Activated CD8-positive, alpha-beta T cell treated with anti-CD3 and anti-CD28 coated beads for 36 hours (primary cell): ENCODE results near the gene CACHD1. TPM values are rescaled to one million over a fixed set of nuclear protein-coding genes. Genes with fewer than 3 reads are reported as not detected.
"Not testable (repeated sequence)": the region's sequence is repeated elsewhere in the genome, so short reads cannot be mapped to it uniquely, and the experiment has no call there.

ENCODE experiments used
- ATAC-seq: fragments of 200-7000 bp; cut with Tn5 transposase; one replicate; pipeline ENCODE4 v1.10.0; 2021; ENCODE audit warnings: mild to moderate bottlenecking, moderate library complexity
- CTCF ChIA-PET: fragments of 350-600 bp; sonication (Branson Sonifier 250); formaldehyde crosslinking; loops from one replicate; lab custom pipeline; 2021; ENCODE audit warnings: antibody characterized with exemption; lab: Charles Lee
- POLR2A ChIA-PET: fragments of 350-600 bp; sonication (Branson Sonifier 250); formaldehyde crosslinking; loops from one replicate; lab custom pipeline; 2021; ENCODE audit warnings: antibody characterized with exemption; lab: Charles Lee
- DNase-seq: peaks from one replicate; pipeline ENCODE4 v3.0.0-alpha.2; 2020
- H3K27ac Mint-ChIP-seq: one replicate; pipeline ENCODE4 v1.8.0; 2021; ENCODE audit warnings: mild to moderate bottlenecking, mixed read lengths
- H3K27me3 Mint-ChIP-seq: one replicate; pipeline ENCODE4 v1.8.0; 2021; ENCODE audit warnings: mixed read lengths
- H3K36me3 Mint-ChIP-seq: one replicate; pipeline ENCODE4 v1.8.0; 2021; ENCODE audit warnings: low read depth, mixed read lengths
- H3K4me1 Mint-ChIP-seq: one replicate; pipeline ENCODE4 v1.8.0; 2021; ENCODE audit warnings: low read depth, mixed read lengths
- H3K4me3 Mint-ChIP-seq: one replicate; pipeline ENCODE4 v1.8.0; 2021; ENCODE audit warnings: mild to moderate bottlenecking, moderate library complexity, mixed read lengths
- H3K9me3 Mint-ChIP-seq: one replicate; pipeline ENCODE4 v1.8.0; 2021; ENCODE audit warnings: mixed read lengths
- intact Hi-C: fragments of 100-400 bp; cut with micrococcal nuclease; formaldehyde crosslinking; loops from one replicate; pipeline ENCODE4 v1.10.0; 2022
- total RNA-seq, 2 experiments: library from RNA; stranded (reverse); gene quantifications; one replicate each; pipeline ENCODE4 v1.2.3, GENCODE V29; 2021
- TF ChIP-seq, protein P1 (sequence below): fragments of 200-600 bp; IDR thresholded peaks from one replicate; pipeline ENCODE4 v1.8.0; 2022; ENCODE audit warnings: antibody characterized with exemption, mild to moderate bottlenecking

Gene CACHD1
- total RNA-seq, 2 experiments from 2014 or later, result 2.2 to 2.5 TPM

DNA sequence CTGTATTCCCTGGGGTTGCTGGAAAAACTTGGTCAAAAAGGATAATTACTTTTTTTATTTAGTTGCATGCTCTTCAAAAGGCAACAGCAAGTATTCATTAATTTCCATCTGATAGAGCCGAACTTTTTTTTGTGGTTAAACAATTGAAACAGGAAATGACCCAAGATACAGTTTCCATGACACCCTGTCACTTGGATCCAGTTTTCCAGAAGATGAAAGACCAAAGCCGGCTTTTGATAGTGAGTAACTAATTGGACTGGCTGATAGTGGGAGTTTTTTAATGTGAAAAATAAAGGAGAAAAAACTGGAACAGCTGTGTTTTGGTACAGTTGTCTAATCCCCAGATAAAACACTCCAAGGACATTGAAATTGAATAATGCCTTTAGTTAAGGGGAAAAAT, 33.0 kb downstream of the CACHD1 start:
- H3K27me3 Mint-ChIP-seq, result peaks cover 7% of the 10 kb centered on the region
- H3K9me3 Mint-ChIP-seq, result no peaks in the 10 kb centered on the region
- no peak for DNase-seq
- POLR2A ChIA-PET, result no interaction called here
- H3K27ac Mint-ChIP-seq, result no peak overlapping the region
- intact Hi-C loops, result no loop called here
- H3K4me1 Mint-ChIP-seq, result peaks cover 21% of the 10 kb centered on the region
- CTCF ChIA-PET, result interaction anchor here (1.0 to 2.1 kb wide), 3 partner anchors 10 to 173 kb away, joined by 3 to 7 read pairs (median 3); no protein-coding TSS in a partner anchor
- no peak for ATAC-seq
- TF ChIP-seq, protein P1, sequence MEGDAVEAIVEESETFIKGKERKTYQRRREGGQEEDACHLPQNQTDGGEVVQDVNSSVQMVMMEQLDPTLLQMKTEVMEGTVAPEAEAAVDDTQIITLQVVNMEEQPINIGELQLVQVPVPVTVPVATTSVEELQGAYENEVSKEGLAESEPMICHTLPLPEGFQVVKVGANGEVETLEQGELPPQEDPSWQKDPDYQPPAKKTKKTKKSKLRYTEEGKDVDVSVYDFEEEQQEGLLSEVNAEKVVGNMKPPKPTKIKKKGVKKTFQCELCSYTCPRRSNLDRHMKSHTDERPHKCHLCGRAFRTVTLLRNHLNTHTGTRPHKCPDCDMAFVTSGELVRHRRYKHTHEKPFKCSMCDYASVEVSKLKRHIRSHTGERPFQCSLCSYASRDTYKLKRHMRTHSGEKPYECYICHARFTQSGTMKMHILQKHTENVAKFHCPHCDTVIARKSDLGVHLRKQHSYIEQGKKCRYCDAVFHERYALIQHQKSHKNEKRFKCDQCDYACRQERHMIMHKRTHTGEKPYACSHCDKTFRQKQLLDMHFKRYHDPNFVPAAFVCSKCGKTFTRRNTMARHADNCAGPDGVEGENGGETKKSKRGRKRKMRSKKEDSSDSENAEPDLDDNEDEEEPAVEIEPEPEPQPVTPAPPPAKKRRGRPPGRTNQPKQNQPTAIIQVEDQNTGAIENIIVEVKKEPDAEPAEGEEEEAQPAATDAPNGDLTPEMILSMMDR, result no peak
- H3K4me3 Mint-ChIP-seq, result no peak overlapping the region
- H3K36me3 Mint-ChIP-seq, result no peaks in the 10 kb centered on the region

DNA sequence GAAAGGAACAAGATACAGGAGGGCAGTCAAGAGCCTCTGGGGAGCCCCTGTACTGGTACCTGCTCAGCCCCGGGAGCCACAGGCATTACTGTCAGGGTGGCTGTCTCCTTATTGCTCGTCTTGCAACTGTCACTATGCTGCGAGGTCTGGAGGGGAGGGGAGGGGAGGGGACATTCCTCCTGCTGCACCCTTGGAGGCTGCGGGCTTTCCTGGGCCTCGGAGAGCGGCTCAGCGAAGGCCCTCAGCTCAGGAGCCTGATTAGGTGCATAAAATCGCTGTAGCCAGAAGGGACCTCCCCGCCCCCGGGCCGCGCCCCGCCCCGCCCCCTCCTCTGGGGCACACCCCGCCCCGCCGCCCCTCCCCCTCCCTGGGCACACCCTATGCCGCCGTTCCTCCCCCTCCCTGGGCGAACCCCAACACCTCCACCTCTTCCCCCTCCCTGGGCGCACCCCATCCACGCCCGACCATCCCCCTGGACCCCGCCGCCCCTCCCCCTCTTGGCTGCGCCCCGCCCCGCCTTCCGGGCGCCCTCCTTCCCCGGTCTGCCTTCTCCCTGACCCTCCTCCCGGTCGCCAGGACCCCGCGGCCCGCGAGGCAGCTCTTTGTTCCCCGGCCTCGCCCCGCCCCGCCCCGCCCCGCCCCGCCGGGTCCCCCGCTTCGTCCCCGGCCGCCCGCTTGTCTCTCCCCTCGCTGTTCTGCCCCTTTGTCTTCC, 35.5 kb downstream of the CACHD1 start:
- ChIA-PET CTCF (no interaction called here), POLR2A (no interaction called here)
- ATAC-seq (peak; percentile 77), DNase-seq (peak; percentile 75)
- no peaks in the 10 kb centered on the region for H3K36me3 Mint-ChIP-seq
- H3K4me1 Mint-ChIP-seq, result peaks cover 22% of the 10 kb centered on the region
- TF ChIP-seq, protein P1, result no peak
- peak overlapping the region; percentile 81 for H3K4me3 Mint-ChIP-seq
- intact Hi-C loops, result no loop called here
- peaks cover 7% of the 10 kb centered on the region for H3K27me3 Mint-ChIP-seq
- H3K9me3 Mint-ChIP-seq, result no peaks in the 10 kb centered on the region
- H3K27ac Mint-ChIP-seq, result peak overlapping the region; percentile 84

DNA sequence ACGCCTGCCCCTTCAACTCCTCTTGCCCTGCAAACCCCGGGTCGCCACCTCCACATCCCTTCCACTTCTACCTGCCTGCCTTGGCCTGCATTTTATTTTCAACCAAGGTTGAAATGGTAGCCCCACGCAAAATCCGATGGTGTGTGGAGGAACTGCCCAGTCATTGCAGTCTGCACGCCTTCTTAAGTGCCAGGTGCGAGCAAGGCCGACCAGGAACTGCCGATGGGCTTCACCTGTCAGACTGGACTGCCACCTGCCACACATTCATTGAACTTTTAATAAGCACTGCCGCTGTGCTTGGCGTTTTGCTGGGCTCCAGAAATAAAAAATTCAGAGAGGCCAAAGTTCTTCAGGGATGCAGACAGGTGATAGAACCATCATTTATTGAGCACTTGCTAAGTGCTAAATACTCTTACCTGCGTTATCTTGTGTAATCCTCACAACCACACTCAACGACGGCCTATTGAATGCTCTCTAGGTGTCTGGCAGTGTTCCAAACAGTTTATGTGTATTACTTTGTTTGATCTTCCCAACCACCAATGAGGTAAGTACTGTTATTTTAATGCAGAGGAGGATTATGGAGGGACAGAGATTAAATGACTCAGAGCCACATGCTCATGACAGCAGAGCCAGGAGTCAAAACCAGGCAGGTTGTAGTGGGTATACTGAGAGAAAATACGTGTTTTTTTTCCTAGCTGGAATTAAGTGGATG, 36.2 kb downstream of the CACHD1 start:
- intact Hi-C loops, result no loop called here
- Mint-ChIP-seq H3K27me3 (peaks cover 7% of the 10 kb centered on the region), H3K36me3 (no peaks in the 10 kb centered on the region), H3K4me1 (peaks cover 28% of the 10 kb centered on the region), H3K9me3 (no peaks in the 10 kb centered on the region), H3K27ac (peak overlapping the region; percentile 84), H3K4me3 (peak overlapping the region; percentile 81)
- CTCF ChIA-PET, result no interaction called here
- ATAC-seq, result peak; percentile 73
- DNase-seq, result peak; percentile 45
- POLR2A ChIA-PET, result interaction anchor here (0.9 kb wide), 1 partner anchor 35 kb away, joined by 3 read pairs; no protein-coding TSS in a partner anchor
- TF ChIP-seq, protein P1, result no peak

DNA sequence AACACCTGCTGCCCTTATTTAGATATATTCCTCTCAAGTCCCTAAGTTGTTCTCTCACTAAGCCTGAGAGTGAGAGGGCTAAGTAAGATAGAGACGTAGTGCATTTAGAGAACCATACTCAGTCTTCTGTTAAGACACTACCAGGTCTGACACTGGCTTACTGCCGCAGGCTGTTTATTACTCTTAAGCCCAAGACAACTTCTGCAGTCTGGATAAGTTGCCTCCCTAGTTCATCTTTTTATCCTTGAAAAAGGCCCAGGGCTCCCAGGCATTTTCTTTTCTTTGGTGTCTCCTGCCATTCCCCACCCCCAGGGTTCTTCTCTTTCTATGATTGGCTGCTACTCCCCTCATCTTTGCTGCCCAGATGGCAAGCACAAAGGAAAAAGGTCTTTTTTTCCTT, 38.7 kb downstream of the CACHD1 start:
- ATAC-seq (no peak), DNase-seq (no peak)
- CTCF ChIA-PET, result no interaction called here
- Mint-ChIP-seq H3K4me3 (no peak overlapping the region), H3K27me3 (peaks cover 7% of the 10 kb centered on the region), H3K9me3 (no peaks in the 10 kb centered on the region), H3K27ac (no peak overlapping the region), H3K4me1 (peaks cover 31% of the 10 kb centered on the region), H3K36me3 (no peaks in the 10 kb centered on the region)
- POLR2A ChIA-PET, result no interaction called here
- TF ChIP-seq, protein P1, result no peak
- intact Hi-C loops, result no loop called here

DNA sequence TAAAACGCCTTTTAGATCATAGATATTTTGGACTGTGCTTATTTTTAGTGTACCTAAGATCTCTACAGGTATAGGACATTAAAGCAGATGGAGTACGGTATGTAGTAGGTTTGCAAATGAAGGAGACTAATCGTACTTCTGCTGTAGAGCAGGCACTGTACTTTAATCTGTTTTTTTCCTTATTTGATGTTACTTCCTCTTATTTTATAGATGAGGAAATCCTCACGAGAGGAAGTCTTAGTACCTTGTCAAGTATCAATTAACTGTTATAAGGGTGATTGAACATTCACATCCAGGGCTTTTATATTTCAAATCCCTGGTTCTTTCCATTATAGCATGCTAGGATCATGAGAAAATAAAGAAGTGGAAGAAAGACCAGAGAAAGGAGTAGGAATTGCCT, 41.1 kb downstream of the CACHD1 start:
- TF ChIP-seq, protein P1, result no peak
- Mint-ChIP-seq H3K9me3 (no peaks in the 10 kb centered on the region), H3K27ac (no peak overlapping the region), H3K4me1 (peaks cover 20% of the 10 kb centered on the region), H3K36me3 (no peaks in the 10 kb centered on the region), H3K4me3 (no peak overlapping the region), H3K27me3 (peaks cover 5% of the 10 kb centered on the region)
- DNase-seq (no peak), ATAC-seq (no peak)
- ChIA-PET CTCF (no interaction called here), POLR2A (no interaction called here)
- intact Hi-C loops, result no loop called here

DNA sequence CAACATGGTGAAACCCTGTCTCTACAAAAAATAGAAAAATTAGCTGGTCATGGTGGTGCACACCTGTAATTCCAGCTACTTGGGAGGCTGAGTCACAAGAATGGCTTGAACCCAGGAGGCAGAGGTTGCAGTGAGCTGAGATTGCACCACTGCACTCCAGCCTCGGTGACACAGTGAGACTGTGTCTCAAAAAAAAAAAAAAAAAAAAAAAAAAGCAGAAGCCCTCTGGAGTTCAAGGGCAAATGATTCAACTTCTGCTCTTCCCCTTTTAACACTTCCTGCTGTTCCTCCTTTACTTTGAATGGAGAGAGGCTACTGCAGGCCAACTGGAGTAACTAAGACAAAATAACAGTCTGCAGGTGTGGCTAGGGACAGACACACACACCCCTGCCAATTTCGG, 42.3 kb downstream of the CACHD1 start:
- ATAC-seq, H3K9me3 Mint-ChIP-seq, POLR2A ChIA-PET, H3K27me3 Mint-ChIP-seq, H3K36me3 Mint-ChIP-seq, intact Hi-C loops, H3K4me3 Mint-ChIP-seq, H3K27ac Mint-ChIP-seq, CTCF ChIA-PET, DNase-seq: not testable (repeated sequence)
- peaks cover 12% of the 10 kb centered on the region for H3K4me1 Mint-ChIP-seq
